Esophagus mucosa (tissue), 1 donor: ENCODE results near the gene SRSF7. TPM values are rescaled to one million over a fixed set of nuclear protein-coding genes. Genes with fewer than 3 reads are reported as not detected.
"Not testable (repeated sequence)": the region's sequence is repeated elsewhere in the genome, so short reads cannot be mapped to it uniquely, and the experiment has no call there.

Experiments used
- ATAC-seq: fragments of 200-7000 bp; cut with Tn5 transposase; one replicate; pipeline ENCODE4 v1.9.1; 2020
- total RNA-seq: library from RNA; stranded (reverse); gene quantifications from one replicate; pipeline ENCODE4 v1.2.4, GENCODE V29; 2023
- donor health status: DM: yes; HTN: yes; CAD: no.

The SRSF7 gene
- total RNA-seq, result 96.2 TPM

DNA sequence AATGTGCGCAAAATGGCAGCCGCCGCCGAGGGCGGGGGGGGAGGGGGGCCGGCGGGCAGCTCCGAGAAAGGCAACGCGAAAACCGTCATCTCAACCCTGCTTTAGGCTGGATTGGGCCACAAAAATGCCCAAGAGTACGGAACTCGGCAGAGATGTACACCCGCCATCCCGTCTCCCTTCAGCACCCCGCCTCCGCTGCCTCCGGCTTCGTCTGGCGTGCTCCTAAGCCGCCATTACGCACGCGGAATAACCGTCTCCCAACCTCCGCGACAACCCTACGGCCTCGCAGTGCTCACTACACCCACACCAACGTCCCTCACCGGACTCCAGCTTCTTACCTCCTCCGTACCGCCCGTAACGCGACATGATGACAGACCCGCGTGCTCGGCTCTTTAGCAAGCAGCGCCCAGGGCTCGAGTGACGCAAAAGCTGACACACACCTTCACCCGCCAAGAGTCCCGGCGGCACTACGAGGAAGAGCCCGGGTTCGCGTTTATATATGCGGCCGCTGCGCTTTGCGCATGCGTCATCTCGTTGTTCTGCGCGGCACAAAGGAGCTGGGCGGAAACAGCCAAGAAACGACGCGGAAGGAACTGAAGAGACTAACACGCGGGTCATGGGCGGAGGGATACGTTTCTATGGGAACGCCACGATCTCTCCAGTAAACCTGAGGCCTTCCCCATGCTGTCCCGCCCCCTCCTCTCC, at the start of gene SRSF7:
TSS of gene SRSF7 (minus strand) at position 471 of the 705 bp plus-strand sequence. CDS start at position 366, 105 bp downstream.
- ATAC-seq, result peak; percentile 95

DNA sequence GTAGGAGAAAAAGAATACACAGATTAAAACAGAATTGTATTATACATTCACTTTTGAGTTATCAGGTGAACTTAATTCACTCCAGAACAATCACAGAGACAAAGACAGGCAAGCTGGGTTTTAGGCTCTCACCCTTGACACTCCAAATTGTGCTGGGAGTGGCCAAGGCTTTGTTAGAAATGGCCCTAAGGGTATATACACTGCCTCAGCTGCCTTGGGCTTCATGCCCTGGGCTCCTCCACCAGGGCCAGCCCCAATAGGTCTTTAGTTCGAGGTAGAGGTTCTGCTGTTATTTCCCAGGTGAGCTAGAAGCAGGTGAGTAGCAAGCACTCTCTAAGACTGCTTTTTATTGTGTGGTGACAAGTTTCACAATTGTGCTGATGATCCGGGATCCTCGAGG, 46.8 kb upstream of the SRSF7 start:
- ATAC-seq, result no peak

DNA sequence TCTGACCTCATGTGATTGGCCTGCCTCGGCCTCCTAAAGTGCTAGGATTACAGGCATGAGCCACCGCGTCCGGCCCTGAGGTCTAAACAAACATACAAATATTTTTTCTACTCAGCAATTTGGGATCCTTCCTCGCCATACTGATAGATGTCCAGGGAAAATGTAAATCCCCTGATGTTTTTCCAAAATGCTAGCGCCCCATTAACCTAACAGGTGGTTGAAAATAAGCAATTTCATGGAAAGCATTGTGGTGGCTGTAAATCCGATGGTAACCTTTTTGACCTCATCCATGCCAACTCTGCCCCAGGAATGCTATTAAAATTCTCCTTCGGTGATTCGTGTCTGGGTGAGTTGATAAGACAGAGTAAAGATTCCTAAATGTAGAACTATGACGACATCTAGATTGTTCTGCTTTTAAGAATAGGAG, 46.1 kb upstream of the SRSF7 start:
- ATAC-seq, result no peak

DNA sequence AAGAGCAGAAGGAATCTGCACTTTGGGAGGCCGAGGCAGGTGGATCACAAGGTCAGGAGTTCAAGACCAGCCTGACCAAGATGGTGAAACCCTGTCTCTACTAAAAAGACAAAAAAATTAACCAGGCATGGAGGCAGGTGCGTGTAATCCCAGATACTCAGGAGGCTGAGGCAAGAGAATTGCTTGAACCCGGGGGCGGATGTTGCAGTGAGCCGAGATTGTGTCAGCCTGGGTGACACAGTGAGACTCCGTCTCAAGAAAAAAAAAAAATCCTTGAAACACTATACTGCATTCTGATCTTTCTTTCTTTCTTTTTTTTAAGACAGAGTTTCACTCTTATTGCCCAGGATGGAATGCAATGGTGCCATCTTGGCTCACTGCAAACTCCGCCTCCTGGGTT, 43.9 kb upstream of the SRSF7 start:
- not testable (repeated sequence) for ATAC-seq

DNA sequence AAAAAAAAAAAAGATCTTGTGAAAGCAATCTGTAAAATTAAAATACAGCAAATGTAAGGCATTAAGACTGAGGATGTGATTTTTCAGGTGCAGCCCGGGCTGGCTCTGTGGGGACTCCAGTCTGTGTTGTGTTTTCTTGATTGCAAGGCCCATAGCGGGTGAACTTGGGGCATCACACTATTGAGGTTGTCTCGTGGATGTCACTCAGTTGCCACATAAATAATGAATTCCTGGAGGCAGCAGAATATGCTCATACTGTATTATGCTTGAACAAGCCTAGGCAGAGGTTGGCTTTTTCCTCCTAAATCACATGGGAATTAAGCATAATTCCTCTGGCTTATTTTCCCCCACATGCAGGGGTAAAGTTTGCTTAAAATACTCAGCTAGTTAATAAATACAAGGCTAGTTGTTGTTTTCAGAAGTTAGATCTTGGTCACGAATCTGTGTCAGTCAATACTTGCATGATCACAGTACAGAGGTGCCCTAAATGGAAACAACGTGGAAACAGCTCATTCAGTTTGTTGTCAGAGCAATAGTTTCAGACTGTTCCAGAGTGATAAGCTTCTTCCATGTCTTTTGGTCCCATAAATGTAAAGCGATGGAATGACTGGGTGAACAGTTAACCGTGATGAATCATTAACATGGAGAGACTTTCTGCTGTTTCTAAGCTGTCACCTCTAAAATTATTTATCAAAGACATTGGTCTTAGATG, 43.2 kb upstream of the SRSF7 start:
- no peak for ATAC-seq

DNA sequence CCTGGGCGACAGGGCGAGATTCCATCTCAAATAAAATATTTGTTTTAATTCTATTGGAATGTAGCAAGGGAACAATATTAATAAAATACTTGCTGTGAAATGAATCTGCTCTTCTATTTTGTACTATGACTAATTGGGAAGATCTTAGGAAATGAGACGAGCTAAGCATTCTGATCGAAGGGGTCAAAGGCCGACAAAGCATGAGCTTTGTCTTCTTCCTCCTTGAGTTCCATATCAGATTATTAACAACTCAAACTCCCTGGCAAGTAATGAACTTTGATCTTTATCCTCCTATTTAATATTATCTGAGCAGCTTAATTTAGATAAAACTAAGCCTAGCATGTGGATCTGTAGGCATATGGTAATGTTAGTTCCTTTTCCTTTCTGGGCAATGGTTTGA, 42.4 kb upstream of the SRSF7 start:
- ATAC-seq, result no peak

DNA sequence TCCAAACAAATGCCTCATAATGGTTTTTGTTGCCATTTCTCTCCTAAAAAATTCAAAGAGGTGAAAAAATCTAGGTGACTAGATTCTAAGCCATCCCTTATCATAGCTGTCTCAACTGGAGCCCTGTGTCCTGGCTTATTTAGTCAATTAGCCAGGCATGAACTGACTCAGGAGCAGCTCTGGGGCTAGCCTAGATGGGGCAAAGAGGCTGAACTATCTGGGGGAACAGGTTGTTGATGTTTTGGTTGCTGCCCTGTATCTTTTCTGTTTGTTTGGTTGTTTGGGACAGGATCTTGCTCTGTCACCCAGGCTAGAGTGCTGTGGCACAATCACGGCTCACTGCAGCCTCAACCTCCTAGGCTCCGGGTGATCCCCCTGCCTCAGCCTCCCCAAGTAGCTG, 41.6 kb upstream of the SRSF7 start:
- ATAC-seq, result no peak

DNA sequence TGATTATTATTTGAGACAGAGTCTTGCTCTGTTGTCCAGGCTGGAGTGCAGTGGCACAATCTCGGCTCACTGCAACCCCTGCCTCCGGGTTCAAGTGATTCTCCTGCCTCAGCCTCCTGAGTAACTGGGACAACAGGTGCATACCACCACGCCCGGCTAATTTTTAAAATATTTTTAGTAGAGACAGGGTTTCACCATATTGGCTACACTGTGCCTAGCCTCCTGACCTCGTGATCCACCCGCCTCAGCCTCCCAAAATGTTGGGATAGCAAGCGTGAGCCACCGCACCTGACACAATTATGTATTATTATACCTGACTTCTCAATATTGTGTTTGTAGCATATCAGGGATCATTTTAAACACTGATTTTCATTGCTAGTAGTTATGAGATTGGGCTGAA, 41.2 kb upstream of the SRSF7 start:
- not testable (repeated sequence) for ATAC-seq

DNA sequence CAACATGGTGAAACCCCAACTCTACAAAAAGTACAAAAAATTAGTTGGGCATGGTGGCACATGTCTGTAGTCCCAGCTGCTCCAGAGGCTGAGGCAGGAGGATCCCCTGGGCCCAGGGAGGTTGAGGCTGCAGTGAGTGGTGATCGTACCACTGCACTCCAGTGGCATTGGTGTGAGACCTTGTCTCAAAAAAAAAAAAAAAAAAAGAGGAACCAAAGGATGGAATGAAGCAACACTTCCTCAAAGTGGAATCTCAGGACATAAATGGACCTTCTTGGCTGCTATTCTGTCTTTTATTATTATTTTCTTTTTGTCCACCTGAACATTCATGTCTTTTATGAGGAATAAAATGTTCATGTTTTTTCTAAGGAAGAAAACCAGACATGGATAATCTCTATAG, 40.6 kb upstream of the SRSF7 start:
- ATAC-seq, result no peak

DNA sequence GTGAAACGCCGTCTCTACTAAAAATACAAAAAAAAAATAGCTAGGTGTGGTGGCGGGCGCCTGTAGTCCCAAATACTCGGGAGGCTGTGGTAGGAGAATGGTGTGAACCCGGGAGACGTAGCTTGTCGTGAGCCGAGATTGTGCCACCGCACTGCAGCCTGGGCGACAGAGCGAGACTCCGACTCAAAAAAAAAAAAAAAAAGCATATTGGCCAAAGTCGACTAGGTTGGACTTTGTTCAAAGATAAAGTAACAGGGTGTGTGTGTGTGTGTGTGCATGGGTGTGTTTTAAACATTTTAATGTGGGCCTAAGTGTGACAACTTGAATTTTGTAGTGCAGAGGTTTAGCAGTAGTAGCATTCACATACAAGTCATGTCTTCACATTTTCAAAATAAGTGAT, 38.5 kb upstream of the SRSF7 start:
- ATAC-seq, result no peak

DNA sequence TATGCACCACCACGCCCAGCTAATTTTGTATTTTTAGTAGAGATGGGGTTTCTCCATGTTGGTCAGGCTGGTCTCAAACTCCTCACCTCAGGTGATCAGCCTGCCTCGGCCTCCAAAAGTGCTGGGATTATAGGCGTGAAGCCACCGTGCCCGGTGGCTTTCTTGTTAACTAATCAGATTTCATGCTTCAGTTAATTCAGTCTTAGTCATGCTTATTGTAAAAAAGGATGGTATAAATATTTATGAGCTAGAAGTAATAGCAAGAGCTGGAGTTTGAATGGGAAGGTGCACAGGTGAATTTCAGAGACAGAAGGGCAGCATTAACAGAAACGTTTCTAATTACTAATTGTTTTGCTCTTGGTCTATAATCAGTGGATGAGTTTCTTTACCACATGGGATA, 37.1 kb upstream of the SRSF7 start:
- ATAC-seq, result no peak

DNA sequence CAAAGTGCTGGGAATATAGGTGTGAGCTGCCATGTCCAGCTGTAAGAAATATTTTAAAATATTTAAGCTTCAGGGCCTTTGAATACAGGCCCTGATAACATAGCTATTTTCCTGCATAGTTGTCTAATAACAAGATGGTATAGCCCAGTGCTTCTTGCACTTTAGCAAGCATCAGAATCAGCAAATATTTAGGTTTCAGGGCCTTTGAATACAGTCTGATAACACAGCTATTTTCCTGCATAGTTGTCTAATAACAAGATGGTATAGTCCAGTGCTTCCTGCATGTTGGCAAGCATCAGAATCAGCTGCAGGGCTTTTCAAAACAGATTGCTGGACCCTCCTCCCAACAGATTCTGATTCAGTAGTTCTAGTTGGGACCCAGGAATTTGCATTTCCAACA, 32.4 kb upstream of the SRSF7 start:
- no peak for ATAC-seq

DNA sequence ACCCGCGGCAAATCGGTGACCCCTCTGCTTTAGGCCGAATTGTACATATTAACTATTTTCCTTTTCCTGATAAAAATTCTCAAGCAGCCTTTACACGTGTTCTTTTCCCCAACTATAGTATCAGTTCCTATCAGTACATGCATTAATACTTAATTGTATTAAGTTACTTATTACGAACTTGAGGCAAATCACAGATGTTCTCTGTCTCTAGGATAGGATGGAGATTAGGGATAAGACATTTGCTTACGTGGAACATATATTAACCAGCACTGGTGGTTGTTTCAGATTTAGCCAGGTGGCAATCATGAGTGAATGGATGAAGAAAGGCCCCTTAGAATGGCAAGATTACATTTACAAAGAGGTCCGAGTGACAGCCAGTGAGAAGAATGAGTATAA, 27.5 kb upstream of the SRSF7 start:
- no peak for ATAC-seq

DNA sequence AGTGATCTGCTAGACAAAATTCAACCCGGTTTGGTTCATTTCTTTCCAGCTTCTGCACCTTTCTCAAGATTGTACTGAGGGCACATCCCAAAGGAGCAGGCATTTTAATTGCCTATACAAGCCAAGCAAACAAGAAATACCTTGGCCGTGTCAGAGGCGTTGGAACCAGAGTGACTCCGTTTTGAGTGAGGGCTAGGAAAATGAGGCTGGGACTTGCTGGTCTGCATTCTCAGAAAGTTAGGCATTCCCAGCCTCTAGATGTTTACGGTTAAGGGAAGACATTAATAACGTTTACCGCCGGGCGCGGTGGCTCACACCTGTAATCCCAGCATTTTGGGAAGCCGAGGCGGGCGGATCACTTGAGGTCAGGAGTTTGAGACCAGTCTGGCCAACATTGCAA, 25.4 kb upstream of the SRSF7 start:
- ATAC-seq, result no peak

DNA sequence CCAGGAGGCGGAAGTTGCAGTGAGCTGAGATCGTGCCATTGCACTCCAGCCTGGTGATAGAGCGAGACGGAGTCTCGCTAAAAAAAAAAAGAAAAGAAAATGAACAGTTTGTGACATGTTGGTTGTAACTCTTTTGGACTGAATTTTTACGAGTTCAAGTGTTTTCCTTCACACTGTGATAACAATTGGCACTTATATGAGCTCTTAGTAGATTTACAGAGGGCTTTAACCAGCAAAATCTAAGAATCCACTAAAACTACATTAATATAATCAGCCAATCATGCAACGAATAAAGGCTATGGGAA, 24.7 kb upstream of the SRSF7 start:
- ATAC-seq, result no peak

DNA sequence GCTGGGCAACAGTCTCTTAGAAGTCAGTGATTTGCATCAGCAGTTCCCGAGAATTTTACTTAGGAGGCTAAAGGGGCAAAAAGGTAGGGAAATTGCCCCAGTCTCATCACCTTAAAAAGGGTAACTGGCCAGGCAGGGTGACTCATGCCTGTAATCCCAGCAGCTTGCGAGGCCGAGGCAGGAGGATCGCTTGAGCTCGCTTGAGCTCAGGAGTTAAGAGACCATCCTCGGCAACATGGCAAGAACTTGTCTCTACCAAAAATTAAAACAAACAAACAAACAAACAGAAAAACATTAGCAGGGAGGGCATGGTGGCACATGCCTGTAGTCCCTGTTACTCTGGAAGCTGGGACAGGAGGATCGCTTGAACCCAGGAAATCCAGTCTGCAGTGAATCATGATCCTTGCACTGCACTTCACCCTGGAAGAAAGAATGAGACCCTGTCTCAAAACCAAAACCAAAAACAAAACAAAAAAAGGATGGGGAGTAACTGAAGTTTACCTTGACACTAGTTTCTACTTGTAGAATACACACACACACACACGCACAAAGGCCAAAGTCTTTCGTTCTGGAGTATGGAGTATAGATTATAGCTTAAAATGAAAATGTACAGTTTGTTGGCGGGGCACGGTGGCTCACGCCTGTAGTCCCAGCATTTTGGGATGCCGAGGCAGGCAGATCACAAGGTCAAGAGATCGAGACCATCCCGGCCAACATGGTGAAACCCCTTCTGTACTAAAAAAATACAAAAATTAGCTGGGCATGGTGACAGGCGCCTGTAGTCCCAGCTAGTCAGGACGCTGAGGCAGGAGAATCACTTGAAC, 24.1 kb upstream of the SRSF7 start:
- ATAC-seq, result no peak

DNA sequence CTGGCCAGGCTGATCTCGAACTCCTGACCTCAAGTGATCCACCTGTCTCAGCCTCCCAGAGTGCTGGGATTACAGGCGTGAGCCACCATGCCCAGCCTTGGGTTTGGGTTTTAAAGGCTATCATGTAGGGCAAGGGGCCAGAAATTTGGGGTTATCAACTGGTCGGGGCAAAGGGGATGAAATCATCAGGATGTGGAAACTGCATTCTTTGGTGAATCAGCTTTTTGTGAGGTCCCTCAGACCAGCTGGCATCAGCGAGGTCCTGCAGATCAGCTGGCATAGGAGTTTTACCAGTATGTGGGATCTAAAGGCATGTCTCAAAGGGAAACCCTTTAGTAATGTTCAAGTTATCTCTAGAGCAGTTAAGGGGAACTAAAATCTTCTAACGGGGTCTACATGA, 20.5 kb upstream of the SRSF7 start:
- ATAC-seq, result no peak

DNA sequence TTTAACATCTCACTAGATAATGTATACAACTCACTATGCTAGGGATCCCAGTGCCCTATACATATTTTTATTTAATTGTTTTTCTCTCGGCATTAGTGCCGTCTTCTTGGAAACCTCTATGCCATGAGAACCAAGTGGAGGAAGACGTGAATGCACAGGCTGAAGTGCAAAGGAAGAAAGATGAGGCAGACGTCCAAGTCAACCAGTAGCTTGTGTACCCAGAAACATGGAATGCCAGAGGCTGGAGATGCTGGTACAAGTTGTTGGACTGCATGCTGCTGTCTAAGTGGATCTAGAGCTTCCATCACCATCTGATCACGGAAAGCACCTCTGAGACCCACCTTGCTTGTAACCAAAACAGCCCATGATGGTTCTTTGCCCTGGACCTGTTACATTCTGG, 14.4 kb upstream of the SRSF7 start:
- ATAC-seq, result no peak

DNA sequence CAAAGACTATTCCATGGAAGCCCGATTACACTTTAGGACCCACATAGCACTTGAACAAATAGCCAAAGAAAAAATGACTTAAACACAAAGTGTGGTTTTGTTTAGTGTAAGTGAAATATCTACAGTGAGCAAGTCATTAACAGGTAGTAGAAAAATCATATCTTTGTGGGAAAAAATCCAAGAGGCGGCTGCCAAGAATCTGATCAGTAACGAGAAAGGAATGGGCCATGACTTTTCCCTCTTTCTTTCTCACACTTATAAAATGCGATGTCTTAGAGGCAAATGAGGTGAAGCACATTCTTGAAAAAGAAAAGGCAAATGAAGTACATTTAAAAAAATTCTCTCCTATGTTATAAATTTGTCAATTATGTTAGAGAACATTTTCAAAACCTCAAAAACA, 14.0 kb upstream of the SRSF7 start:
- no peak for ATAC-seq

DNA sequence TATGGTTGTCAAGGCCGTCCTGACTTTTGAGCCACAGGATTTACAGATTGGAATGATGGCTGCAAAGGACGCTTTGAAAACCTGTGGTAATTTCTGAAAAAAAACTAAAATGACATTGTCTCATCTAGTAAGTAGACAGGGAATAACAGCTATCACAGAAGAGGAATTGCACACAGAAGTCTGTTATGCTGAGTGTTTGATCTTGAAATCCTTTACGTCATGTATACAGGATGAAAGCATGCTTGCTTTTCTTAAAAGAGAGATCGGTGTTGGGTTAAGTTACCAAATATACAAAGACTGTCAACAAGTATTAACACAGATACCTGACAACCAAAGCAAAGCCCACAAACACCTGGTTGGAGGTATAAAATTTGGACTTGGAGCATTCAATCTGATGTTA, 12.6 kb upstream of the SRSF7 start:
- ATAC-seq, result no peak

DNA sequence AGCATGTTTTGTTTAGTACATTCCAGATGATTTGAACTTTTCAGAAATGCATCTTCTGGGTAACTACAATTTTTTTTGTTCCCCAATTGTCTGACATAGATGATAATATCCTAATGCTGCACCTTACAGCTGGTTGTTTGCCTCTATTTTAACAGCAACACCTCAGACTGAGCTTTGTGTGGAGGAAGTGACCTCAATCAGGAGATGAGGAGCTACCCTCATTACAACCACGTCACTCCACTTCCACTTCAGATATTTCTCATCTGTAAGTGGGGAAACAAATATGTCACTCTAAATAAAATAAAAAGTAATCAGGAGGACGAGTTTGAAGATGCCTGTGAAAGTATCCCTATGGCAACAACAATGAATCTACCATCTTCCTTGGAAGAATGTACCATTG, 12.1 kb upstream of the SRSF7 start:
- no peak for ATAC-seq

DNA sequence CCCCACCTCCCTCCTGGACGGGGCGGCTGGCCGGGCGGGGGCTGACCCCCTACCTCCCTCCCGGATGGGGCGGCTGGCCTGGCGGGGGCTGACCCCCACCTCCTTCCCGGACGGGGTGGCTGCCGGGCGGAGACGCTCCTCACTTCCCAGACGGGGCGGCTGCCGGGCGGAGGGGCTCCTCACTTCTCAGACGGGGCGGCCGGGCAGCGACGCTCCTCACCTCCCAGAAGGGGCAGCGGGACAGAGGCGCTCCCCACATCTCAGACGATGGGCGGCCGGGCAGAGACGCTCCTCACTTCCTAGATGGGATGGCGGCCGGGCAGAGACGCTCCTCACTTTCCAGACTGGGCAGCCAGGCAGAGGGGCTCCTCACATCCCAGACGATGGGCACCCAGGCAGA, 4.7 kb upstream of the SRSF7 start:
- ATAC-seq, result not testable (repeated sequence)

DNA sequence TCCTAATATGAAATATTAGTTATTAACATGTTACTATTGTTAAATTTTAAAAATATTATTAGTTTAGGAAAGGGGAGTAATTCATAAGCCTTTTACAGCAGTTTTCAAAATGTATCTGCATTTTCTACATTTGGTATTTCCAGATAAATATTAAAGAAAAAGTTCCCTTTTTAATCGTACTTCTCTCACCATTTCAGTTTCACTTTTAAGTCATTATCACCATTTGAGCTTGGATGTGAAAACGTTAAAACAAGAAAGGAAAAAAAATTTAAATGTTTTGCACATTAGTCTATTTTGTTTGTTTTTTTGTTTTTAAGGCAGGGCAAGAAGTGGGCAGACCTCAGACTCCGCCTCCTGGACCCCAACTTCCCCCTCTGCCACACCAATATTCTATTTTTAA, 3.3 kb upstream of the SRSF7 start:
- no peak for ATAC-seq

DNA sequence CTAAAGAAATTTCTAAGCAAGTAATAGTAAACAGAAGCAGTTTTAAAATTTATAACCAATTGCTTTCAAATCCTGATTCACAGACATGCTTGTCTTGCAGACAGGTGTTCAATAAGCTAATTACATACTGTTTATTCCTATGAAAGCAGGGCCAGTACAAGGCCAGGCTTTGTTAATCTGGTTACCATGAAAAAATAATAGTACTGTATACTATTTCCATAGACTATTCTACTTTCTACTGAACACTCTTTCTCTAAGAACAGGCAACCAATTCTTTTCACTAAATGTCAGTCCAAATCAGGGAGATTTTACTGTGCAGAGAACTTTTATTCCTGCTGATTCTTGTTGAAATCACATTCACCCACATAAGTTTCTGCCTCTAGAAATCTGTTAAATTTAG, 2.9 kb upstream of the SRSF7 start:
- ATAC-seq, result no peak
